NCI-H526 treated with DMSO at 0.1 percent for 48 hours (cell line): ENCODE results near the gene WHAMM.
A peak's percentile ranks its signal among the peaks of the same experiment; 100 is the strongest.
"Not testable (repeated sequence)": the region's sequence is repeated elsewhere in the genome, so short reads cannot be mapped to it uniquely, and the experiment has no call there.

Experiments used
- DNase-seq: peaks from one replicate; lab custom pipeline; 2025; lab: John Stamatoyannopoulos, UW

The WHAMM gene

GRCh38 chr15:82802497-82802896 is 6.9 kb upstream of the WHAMM start:
- DNase-seq, result no peak

GRCh38 chr15:82803793-82804574 is 5.4 kb upstream of the WHAMM start:
- DNase-seq, result no peak

GRCh38 chr15:82804575-82804949 is 4.9 kb upstream of the WHAMM start:
- DNase-seq, result no peak

- no peak for DNase-seq
Observed at GRCh38 chr15:82805994-82806406, 3.4 kb upstream of the WHAMM start, which contains the start of gene FSD2. Gene FSD2, minus strand, starts transcription at chr15:82806069. Its CDS starts 18,679 bp downstream, at chr15:82787390.

- no peak for DNase-seq
Observed at GRCh38 chr15:82807920-82808633, 1.4 kb upstream of the WHAMM start.

GRCh38 chr15:82808634-82809041 is 790 bp upstream of the WHAMM start:
- DNase-seq, result no peak

DNA sequence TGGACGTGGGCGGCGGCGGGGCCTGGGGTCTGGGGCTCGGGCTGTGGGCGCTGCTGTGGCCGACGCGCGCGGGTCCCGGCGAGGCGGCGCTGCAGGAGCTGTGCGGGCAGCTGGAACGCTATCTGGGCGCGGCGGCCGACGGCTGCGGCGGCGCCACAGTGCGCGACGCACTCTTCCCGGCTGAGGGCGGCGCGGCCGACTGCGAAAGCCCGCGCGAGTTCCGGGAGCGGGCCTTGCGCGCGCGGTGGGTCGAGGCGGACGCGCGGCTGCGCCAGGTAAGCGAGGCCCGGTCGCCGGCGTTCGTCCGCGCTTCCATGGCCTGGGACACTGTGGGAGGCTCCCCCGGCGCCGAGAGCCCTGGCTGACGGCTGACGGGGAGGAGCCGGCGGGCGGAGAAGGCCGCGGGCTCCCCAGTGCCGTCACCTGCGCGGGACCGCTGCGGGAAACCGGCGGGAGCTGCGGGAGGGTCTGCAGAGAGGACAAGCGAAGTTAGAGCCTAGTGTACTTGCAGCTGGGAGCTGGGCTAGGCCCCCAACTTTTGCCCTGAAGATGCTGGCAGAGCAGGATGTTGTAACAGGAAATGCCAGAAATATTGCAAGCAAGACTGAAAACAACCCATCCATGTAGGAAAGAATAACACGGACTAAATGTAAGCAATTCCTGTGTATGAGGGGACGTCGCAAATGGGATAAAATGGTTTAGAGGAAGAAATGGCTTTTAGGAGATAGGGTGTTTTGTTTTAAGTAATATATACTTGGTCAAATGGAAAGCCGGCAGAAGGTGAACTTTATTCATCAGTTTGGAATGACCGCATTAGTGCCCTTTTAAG is 847 bp downstream of the WHAMM start:
- no peak for DNase-seq

GRCh38 chr15:82810890-82811426 is 1.5 kb downstream of the WHAMM start:
- DNase-seq, result peak; percentile 35

- DNase-seq, result no peak
Observed at GRCh38 chr15:82812994-82813393, 3.6 kb downstream of the WHAMM start.

DNA sequence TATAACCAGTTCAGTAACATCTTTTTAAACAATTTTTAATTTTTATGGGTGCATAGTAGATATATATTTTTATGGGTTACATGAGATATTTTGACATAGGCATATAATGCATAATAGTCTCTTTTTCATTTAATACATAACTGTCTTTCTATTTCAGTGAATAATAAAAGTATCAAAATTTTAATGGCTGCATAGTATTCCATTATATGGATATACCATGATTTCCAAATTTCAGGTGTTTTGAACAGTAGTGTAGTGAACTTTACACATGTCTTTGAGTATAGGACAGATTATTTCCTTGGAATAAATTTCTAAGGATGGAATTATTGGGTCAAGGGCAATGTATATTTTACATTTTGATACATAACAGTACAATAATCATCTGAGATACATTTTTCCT is 10.7 kb downstream of the WHAMM start:
- DNase-seq, result no peak

DNA sequence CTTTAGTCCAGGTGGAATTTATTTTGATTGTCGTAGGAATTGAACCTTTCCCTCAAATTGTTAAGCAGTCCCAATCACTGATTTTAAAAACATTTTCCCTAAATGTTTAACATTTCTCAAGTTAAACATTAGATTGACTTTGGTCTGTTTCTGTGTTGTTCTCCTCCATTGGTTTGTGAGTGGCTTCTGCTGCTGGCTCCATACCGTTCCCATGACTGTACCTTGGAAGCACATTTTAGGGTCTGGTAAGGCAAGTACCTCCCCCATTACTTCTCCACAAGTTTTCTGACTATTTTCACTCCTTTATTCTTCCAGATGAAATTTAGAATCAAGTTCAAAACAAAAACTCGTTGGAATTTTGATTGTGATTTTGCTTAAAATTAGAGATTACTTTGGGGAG is 12.0 kb downstream of the WHAMM start:
- not testable (repeated sequence) for DNase-seq

DNA sequence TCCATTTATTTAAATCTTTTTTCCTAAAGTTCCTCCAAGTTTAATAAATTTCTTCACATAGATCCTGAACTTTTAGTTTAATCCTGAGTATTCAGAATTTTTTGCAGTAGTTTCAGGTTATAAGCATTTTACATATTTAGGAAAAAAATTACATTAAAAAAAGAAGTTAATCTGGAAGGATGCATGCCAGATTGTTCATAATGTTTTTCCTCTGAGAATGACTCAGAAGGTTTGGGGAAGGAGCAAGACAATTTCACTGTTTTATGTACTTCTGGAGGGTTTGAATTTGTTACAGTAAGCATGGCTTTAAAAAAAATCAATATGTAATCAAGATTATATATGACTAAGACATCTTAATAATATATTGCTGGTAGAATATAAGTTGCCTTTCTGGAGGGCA is 12.4 kb downstream of the WHAMM start:
- not testable (repeated sequence) for DNase-seq

DNA sequence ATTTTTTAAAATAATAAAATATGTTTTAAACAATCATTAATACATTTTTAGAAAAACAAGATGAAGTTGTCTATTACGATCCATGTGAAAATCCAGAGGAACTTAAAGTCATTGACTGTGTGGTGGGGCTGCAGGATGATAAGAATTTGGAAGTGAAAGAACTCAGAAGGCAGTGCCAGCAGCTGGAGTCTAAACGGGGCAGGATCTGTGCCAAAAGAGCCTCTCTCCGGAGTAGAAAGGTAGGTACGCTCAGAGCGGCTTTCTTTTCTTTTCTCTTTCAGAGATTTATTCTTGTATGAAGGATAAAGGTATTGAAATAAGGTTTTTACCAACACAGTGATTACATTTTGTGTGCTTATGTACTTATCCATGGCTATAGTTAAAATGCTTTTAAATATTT is 13.6 kb downstream of the WHAMM start:
- no peak for DNase-seq

DNA sequence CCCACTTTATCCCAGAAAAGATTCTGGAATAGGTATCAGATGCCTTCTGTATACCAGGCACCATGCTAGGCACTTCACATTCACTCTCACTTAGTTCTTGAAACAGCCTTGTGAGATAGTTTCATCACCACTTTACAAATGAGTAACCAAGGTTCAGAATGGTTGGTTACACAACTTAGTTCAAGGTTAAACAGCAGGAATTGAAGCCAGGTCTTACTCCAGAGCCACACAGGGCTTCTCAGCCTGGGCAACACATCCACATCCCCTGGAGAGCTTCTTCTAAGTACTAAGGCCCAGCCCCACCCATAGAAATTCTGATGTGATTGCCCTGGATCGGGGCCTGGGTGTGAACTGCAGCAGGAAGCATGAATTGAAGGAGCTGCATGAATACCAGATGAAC is 18.6 kb downstream of the WHAMM start:
- no peak for DNase-seq

DNA sequence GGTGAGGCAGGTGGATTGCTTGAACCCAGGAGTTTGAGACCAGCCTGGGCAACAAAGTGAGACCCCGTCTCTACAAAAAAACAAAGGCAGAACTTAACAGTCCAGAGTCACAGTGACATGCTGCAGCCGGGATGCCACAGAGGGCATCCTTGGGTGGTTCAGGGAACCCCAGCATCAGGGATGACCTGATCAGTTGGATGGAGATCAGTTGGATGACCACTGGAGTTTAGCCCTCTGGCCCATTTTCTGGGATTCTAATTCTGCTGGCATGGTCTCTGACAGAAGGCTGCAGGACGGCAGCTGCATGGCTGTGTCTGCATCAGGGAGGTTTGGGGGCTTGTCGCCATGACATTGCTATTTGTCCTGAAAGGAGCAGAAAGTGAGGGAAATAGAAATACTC is 19.8 kb downstream of the WHAMM start:
- no peak for DNase-seq

GRCh38 chr15:82830427-82831173 is 21.2 kb downstream of the WHAMM start:
- DNase-seq, result no peak

GRCh38 chr15:82831894-82832600 is 22.6 kb downstream of the WHAMM start:
- no peak for DNase-seq

- no peak for DNase-seq
Observed at GRCh38 chr15:82832601-82833361, 23.4 kb downstream of the WHAMM start.

DNA sequence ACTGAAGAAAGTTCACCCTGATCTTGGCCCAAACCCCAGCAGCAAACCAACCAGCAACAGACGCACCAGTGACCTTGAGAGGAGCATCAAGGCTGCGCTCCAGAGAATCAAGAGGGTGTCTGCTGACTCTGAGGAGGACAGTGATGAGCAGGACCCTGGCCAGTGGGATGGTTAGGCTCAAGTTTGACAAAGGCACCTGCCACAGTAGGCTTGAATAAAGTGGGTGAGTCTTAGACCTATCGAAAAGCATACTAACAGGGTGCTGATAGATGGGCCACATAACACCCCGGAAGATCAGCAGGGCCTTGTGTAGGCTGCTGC is 23.9 kb downstream of the WHAMM start:
- DNase-seq, result no peak

DNA sequence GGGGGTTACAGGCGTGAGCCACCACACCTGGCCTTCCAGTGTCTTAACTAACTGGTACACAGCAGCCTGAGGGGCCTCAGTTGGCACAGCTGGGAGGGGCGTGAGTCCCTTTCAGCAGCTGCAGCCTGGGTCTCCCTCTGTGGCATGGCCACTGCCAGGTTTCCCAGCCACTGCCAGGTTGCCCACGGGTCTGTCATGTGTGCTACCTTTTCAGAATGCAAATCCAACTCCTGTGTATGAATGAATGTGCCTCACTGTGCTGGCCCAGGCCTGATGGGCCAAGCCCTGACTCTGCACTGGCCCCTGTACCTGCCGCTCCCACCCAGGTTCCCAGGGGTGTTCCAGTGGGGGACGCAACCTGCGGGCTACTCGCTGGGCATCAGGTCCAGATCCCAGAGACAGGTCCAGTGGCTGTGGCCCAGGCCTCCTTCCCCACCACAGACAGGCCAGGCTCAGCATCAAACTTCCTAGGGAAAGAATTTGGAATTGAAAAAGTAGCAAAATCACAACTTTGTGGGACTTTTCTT is 26.0 kb downstream of the WHAMM start:
- no peak for DNase-seq
